Transverse colon (tissue), 4 donors: ENCODE results near the gene SMARCA2. TPM values are rescaled to one million over a fixed set of nuclear protein-coding genes. Genes with fewer than 3 reads are reported as not detected.

Experiments used
- DNase-seq: peaks from one replicate; pipeline ENCODE4 v3.0.0-alpha.2; 2019
- H3K27ac ChIP-seq, 4 donors: fragments of 200-600 bp; sonication (generic); 2 replicates each; pipeline ENCODE4 v1.5.1; 2016 to 2018; ENCODE audit warnings: inconsistent platforms in 4 of 4
- H3K27me3 ChIP-seq: fragments of 200-600 bp; sonication (generic); 2 replicates; pipeline ENCODE4 v1.5.1; 2017; ENCODE audit warnings: inconsistent platforms
- H3K36me3 ChIP-seq, 4 donors: fragments of 200-600 bp; sonication (generic); 2 replicates each; pipeline ENCODE4 v1.5.1; 2017 to 2019; ENCODE audit warnings: inconsistent platforms in 4 of 4
- H3K4me1 ChIP-seq, 4 donors: fragments of 200-600 bp; sonication (generic); 2 replicates each; pipeline ENCODE4 v1.5.1; 2017 to 2020; ENCODE audit warnings: inconsistent platforms in 4 of 4
- H3K4me3 ChIP-seq, 4 donors: fragments of 200-600 bp; sonication (generic); 1 replicate in 1 of 4; 2 replicates in 3 of 4; pipeline versions ENCODE4 v1.5.1 to v1.6.1; 2017 to 2019; ENCODE audit warnings: inconsistent platforms in 4 of 4
- H3K9me3 ChIP-seq, 2 donors: fragments of 200-600 bp; sonication (generic); 2 replicates each; pipeline ENCODE4 v1.5.1; 2017 to 2019; ENCODE audit warnings: inconsistent platforms in 2 of 2
- EP300 ChIP-seq: sonication (generic); formaldehyde crosslinking; IDR thresholded peaks from one replicate; pipeline ENCODE4 v1.6.1; 2017; ENCODE audit warnings: antibody characterized with exemption, low read depth
- POLR2A ChIP-seq: fragments of 450-650 bp; IDR thresholded peaks from one replicate; pipeline ENCODE4 v1.6.1; 2016; ENCODE audit warnings: antibody characterized with exemption, mild to moderate bottlenecking, moderate library complexity
- POLR2AphosphoS5 ChIP-seq, 3 donors: sonication (generic); formaldehyde crosslinking; IDR thresholded peaks; one replicate each; pipeline ENCODE4 v1.6.1; 2016; ENCODE audit warnings: antibody characterized with exemption in 3 of 3
- WGBS, 2 donors: methylation state at CpG; one replicate each; pipeline ENCODE4 v1.1.5; 2018; ENCODE audit warnings: low coverage in 1 of 2; 5-methylcytosine and 5-hydroxymethylcytosine counted together
- in situ Hi-C, 4 donors: fragments of 200-750 bp; cut with MboI; loops; one replicate each; pipeline versions ENCODE4 v1.15.0 to v1.15.1; 2017; ENCODE audit warnings: low sequenced_read_pairs in 3 of 4, low pct_ligation_motif_present in 1 of 4, low pct_unique_long_range_greater_than_20kb in 1 of 4
- intact Hi-C: fragments of 100-400 bp; cut with DNase I; formaldehyde crosslinking; loops from one replicate; pipeline ENCODE4 v1.15.1; 2023; ENCODE audit warnings: low total_unique reads
- total RNA-seq, 4 donors: library from RNA; depleted of rRNA; stranded (reverse); fragments of >200 nt; gene quantifications; one replicate each; pipeline ENCODE4 v1.1.0, GENCODE V29; 2016
- TF ChIP-seq, protein P1 (sequence below), 5 experiments: fragments of 200-600 bp in 3 of 5; fragments of 450-650 bp in 2 of 5; sonication (generic) in 3 of 5; IDR thresholded peaks; 1 replicate in 2 of 5; 2 replicates in 3 of 5; pipeline ENCODE4 v1.5.1; 2016 to 2017; ENCODE audit warnings: antibody characterized with exemption in 5 of 5, inconsistent platforms in 3 of 5, mild to moderate bottlenecking in 2 of 5, moderate library complexity in 1 of 5

The SMARCA2 gene
- total RNA-seq, 4 donors from 2014 or later = 74.8 to 110 (median 92.4) TPM

DNA sequence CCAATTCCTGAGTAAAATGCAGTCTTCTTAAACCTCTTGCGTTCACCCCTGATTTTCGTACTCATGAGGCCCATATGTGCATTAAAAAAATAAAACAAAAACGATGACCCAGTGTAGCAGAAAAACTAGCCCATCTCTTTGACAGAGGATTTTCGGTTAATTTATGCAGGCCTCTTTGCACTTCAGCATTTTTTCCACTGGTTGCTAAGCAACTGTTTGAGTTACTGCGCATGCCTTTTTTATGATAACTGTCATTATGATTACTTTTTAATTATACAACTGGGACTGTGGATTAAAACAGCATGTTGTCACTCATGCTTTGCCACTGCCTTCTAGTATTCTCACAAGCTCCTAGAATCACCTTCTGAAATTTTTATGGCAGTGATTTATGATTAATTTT lies 165.0 kb downstream of the SMARCA2 start:
- Histone ChIP-seq H3K4me3 (no peak overlapping the region), H3K27ac (no peak overlapping the region), H3K27me3 (no peaks in the 10 kb centered on the region), H3K9me3 (no peaks in the 10 kb centered on the region), H3K36me3 (peaks cover 0 to 8% (median 0%) of the 10 kb centered on the region in 4 donors), H3K4me1 (peaks cover 0 to 3% (median 0%) of the 10 kb centered on the region in 4 donors)
- no peak for DNase-seq
- intact Hi-C loops (no loop called here), in situ Hi-C loops (no loop called here)
- TF ChIP-seq, protein P1, sequence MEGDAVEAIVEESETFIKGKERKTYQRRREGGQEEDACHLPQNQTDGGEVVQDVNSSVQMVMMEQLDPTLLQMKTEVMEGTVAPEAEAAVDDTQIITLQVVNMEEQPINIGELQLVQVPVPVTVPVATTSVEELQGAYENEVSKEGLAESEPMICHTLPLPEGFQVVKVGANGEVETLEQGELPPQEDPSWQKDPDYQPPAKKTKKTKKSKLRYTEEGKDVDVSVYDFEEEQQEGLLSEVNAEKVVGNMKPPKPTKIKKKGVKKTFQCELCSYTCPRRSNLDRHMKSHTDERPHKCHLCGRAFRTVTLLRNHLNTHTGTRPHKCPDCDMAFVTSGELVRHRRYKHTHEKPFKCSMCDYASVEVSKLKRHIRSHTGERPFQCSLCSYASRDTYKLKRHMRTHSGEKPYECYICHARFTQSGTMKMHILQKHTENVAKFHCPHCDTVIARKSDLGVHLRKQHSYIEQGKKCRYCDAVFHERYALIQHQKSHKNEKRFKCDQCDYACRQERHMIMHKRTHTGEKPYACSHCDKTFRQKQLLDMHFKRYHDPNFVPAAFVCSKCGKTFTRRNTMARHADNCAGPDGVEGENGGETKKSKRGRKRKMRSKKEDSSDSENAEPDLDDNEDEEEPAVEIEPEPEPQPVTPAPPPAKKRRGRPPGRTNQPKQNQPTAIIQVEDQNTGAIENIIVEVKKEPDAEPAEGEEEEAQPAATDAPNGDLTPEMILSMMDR (IDR thresholded peaks at IDR 0.05) = no peak
- TF ChIP-seq POLR2A = no peak
- TF ChIP-seq EP300 = no peak
- no peak for TF ChIP-seq POLR2AphosphoS5 (IDR thresholded peaks at IDR 0.05)
- WGBS, 2 donors = 79 to 89% methylated on average over 5 of the region's 5 CpGs

DNA sequence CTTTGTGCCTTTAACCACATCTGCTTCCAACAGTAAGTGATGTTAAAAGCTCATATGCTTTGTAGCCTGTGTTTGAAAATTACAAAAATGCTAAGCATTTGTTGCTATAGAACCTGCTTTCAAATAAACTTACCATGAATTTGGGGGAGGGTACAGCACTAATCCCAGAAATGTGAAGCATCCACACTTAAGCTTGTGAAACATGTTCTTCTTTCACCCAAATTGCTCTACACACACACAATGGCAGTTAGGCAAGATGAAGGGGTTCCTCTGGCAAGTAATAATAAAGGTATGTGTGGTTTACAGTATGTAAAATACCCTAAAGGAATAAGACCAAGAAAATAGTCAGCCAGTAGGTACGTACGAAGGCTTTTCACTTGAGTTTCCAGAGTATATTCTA lies 165.6 kb downstream of the SMARCA2 start:
- WGBS, 2 donors = 94 to 95% methylated on average over 2 of the region's 2 CpGs
- intact Hi-C loops = no loop called here

DNA sequence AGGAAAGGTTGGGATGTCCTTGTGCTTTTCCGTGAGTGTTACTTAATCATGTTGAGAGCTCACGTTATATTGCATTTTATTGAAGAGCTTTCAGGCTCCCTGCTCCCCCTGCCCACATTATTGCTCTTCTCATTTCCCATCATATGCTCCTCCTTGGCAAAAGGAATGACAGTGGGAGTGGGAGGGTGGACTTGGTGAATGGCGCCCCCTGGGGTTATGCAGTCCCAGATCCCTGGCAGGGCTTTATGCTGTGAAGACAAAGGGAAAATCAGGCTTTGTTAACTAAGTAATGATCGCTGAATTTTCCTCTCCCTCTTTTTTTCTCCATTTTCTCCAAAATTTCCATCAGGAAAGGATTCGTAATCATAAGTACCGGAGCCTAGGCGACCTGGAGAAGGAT lies 166.6 kb downstream of the SMARCA2 start:
- Histone ChIP-seq H3K27ac (no peak overlapping the region), H3K9me3 (no peaks in the 10 kb centered on the region), H3K4me1 (peaks cover 0 to 3% (median 0%) of the 10 kb centered on the region in 4 donors), H3K36me3 (peaks cover 0 to 20% (median 5%) of the 10 kb centered on the region in 4 donors), H3K27me3 (no peaks in the 10 kb centered on the region), H3K4me3 (no peak overlapping the region)
- DNase-seq = peak; percentile 17
- WGBS, 2 donors = 89 to 90% methylated on average over 7 of the region's 7 CpGs
- TF ChIP-seq, protein P1 (IDR thresholded peaks at IDR 0.05) = peak in 3 of 5 experiments; percentile 21 to 35 (median 28)
- TF ChIP-seq EP300 = no peak
- in situ Hi-C loops = no loop called here
- intact Hi-C loops = no loop called here

More for the DNA sequence above, 165.6 kb downstream of the SMARCA2 start:
- TF ChIP-seq POLR2A = no peak
- no peak for TF ChIP-seq POLR2AphosphoS5 (IDR thresholded peaks at IDR 0.05)
- TF ChIP-seq, protein P1 (IDR thresholded peaks at IDR 0.05) = no peak
- TF ChIP-seq EP300 = no peak
- H3K27me3 ChIP-seq = no peaks in the 10 kb centered on the region
- H3K36me3 ChIP-seq = peaks cover 0 to 9% (median 0%) of the 10 kb centered on the region in 4 donors
- no peak for DNase-seq
- no peak overlapping the region for H3K27ac ChIP-seq
- peaks cover 0 to 3% (median 0%) of the 10 kb centered on the region in 4 donors for H3K4me1 ChIP-seq
- in situ Hi-C loops = no loop called here
- no peak overlapping the region for H3K4me3 ChIP-seq
- no peaks in the 10 kb centered on the region for H3K9me3 ChIP-seq

DNA sequence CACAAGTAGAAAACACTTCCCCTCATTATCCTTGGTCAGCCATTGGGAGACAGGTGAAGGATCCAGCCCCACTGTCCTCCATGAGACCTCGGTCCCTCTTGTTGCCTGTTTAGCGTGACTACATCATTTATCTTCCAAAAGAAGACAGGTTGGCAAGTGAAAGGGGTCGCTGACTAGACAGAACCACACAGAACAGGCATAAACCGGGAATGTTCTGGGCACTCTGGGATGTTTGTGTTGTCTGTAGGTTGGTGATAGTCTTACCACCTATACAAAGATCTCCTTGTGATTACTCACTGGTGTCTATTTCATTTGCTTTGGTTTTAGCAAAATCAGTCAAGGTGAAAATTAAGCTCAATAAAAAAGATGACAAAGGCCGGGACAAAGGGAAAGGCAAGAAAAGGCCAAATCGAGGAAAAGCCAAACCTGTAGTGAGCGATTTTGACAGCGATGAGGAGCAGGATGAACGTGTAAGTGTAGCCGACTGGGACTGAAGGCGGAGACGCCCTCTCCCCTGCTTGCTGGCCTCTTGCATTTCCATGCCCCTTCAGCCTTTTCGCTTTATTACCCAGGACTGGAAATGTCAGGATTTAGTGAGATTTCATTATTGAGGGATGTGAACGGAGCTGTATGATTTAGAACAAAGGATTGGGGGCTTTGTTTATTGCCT lies 175.9 kb downstream of the SMARCA2 start:
- TF ChIP-seq POLR2AphosphoS5 (IDR thresholded peaks at IDR 0.05) (no peak), EP300 (no peak), POLR2A (no peak)
- TF ChIP-seq, protein P1 (IDR thresholded peaks at IDR 0.05) = no peak
- WGBS, 2 donors = 88 to 95% methylated on average over 11 to 14 of the region's 14 CpGs
- no peak for DNase-seq
- H3K27ac ChIP-seq = no peak overlapping the region
- intact Hi-C loops = no loop called here
- in situ Hi-C loops = no loop called here
- H3K9me3 ChIP-seq = no peaks in the 10 kb centered on the region
- H3K36me3 ChIP-seq = peaks cover 0 to 63% (median 17%) of the 10 kb centered on the region in 4 donors
- H3K4me3 ChIP-seq = no peak overlapping the region
- H3K27me3 ChIP-seq = no peaks in the 10 kb centered on the region
- no peaks in the 10 kb centered on the region for H3K4me1 ChIP-seq
